Right lung (tissue), 5 donors: ENCODE data around the gene ING1. TPM values are rescaled to one million over a fixed set of nuclear protein-coding genes. Genes with fewer than 3 reads are reported as not detected.

ENCODE experiments used
- DNase-seq, 2 donors: peaks; one replicate each; pipeline ENCODE4 v3.0.0-alpha.2; 2013
- polyA plus RNA-seq, 5 donors: library from polyadenylated mRNA; unstranded; fragments of 120-200 nt; gene quantifications; one replicate each; pipeline versions ENCODE4 v1.2.1 to v1.2.3, GENCODE V29; 2013; ENCODE audit warnings: inconsistent platforms in 1 of 5, low replicate concordance in 1 of 5; ENCODE audit not compliant: insufficient read length in 5 of 5, insufficient read depth in 1 of 5

ING1 gene
- polyA plus RNA-seq, 5 donors: 19.6 to 24.9 (median 20.7) TPM

- DNase-seq: no peak
Measured at GRCh38 chr13:110767476-110767875, 54.0 kb downstream of the ING1 start.

DNA sequence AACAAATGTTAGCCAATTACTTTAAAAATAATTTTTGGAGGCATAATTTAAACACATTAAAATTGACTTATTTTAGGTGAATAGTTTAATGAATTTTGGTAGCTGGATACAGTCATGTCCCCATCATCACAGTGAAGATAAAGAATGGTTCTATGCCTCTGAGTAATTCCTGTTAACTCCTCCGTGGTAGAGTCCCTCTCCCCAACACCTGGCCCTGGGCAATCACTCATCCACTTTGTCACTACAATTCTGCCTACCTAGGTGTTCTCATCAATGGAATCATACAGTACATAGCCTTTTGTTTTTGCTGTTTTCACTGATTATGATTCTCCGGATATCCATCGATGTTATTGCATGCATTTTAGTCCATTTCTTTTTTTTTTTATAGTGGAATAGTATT lies 55.6 kb downstream of the ING1 start:
- DNase-seq: no peak

- DNase-seq: no peak
Measured at GRCh38 chr13:110770678-110771077, 57.2 kb downstream of the ING1 start.

GRCh38 chr13:110771194-110771593 lies 57.7 kb downstream of the ING1 start:
- peak in 1 of 2 donors; percentile 3 for DNase-seq

DNA sequence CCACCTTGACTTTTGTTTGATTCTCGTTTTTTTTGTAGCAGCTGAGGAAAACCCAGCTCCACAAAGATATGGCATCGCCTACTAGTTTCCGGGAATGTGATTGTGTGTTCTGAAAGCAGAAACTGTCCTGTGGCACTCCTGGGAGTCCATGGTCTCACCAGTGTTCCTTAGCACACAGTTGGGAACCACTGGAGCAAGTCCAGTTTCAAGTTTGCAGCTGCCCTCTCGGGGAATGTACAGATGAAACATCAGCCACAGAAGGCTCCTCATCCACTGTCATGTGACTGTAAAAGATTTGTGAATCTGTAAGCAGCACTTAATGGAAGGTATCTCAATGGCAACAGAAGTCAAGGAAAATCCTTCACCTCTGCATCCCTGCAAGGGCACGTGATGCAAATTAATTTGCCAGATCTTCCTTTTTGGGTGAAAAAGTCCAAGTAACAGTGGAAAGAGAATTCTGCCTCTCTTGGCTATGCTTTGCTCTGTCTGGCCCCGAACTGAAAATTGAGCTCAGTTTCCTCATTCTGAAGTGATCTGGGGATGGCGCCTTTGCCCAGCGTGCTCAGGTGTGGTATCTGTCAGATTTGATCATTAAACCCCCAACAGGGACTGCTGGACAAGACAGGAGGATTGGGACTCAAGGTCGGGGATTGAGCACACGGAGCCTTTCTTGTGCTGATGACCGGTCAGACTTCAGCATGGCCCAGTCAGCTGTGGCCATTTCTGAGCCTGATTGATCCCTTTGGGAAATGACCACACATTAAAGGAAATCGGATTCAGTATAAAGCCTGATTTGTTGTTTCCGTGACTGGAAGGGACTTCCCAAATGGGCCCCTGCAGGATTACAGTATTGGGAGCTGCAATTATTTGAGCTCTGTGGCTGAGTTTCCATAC lies 58.8 kb downstream of the ING1 start:
- no peak for DNase-seq

Other genes with a start within 250 kb of the ING1 start
- gene RAB20, start 152.0 kb upstream of the ING1 start, polyA plus RNA-seq: 10 to 100 TPM; 16.0 to 23.2 (median 20.7) TPM
- gene NAXD, start 98.2 kb upstream of the ING1 start, polyA plus RNA-seq: 10 to 100 TPM; 34.3 to 44.8 (median 41.0) TPM
- gene CARS2, start 7.6 kb upstream of the ING1 start, polyA plus RNA-seq: 10 to 100 TPM; 65.3 to 80.5 (median 70.1) TPM
- 100 to 1,000 TPM; 262 to 475 (median 455) TPM for gene ANKRD10, start 201.4 kb downstream of the ING1 start, polyA plus RNA-seq